DND-41 (cell line): ENCODE data around the gene KIFC3.

Experiments used
- ATAC-seq: fragments of 200-7000 bp; cut with Tn5 transposase; 3 replicates; pipeline ENCODE4 v1.9.1; 2021; ENCODE audit warnings: low read depth; ENCODE audit not compliant: insufficient read depth
- DNase-seq: peaks from one replicate; pipeline ENCODE4 v3.0.0-alpha.2; 2020
- H2AFZ ChIP-seq: 2 replicates; pipeline ENCODE4 v1.6.0; 2012; ENCODE audit warnings: low read depth, low read length
- H3K27ac ChIP-seq: 2 replicates; pipeline ENCODE4 v1.5.1; 2012; ENCODE audit warnings: low read length, inconsistent platforms
- H3K27me3 ChIP-seq: fragments of 200-600 bp; sonication (generic); 2 replicates; pipeline ENCODE4 v1.6.0; 2012; ENCODE audit warnings: low read length, mild to moderate bottlenecking, inconsistent platforms; ENCODE audit not compliant: insufficient read depth, poor library complexity
- H3K36me3 ChIP-seq: 2 replicates; pipeline ENCODE4 v1.5.1; 2012; ENCODE audit warnings: low read length, inconsistent platforms; ENCODE audit not compliant: insufficient read depth
- H3K4me1 ChIP-seq: 2 replicates; pipeline ENCODE4 v1.5.1; 2012; ENCODE audit warnings: mild to moderate bottlenecking, low read length; ENCODE audit not compliant: insufficient read depth
- H3K4me2 ChIP-seq: 2 replicates; pipeline ENCODE4 v1.6.0; 2012; ENCODE audit warnings: mild to moderate bottlenecking, moderate library complexity, low read length, inconsistent platforms; ENCODE audit not compliant: insufficient read depth
- H3K4me3 ChIP-seq, 2 experiments: fragments of 200-600 bp in 1 of 2; shearing (Covaris generic) in 1 of 2; 2 replicates each; pipeline ENCODE4 v1.5.1; 2012 to 2016; ENCODE audit warnings: inconsistent platforms in 2 of 2, low read length in 2 of 2, mild to moderate bottlenecking in 2 of 2, low read depth in 1 of 2, moderate library complexity in 1 of 2
- H3K79me2 ChIP-seq: 2 replicates; pipeline ENCODE4 v1.6.0; 2012; ENCODE audit warnings: low read length, inconsistent platforms; ENCODE audit not compliant: insufficient read depth
- H3K9ac ChIP-seq: 2 replicates; pipeline ENCODE4 v1.6.0; 2012; ENCODE audit warnings: low read depth, mild to moderate bottlenecking, inconsistent platforms, low read length, moderate library complexity
- H3K9me3 ChIP-seq: 2 replicates; pipeline ENCODE4 v1.5.1; 2012; ENCODE audit warnings: low read length, moderate library complexity, mild to moderate bottlenecking, inconsistent platforms; ENCODE audit not compliant: insufficient read depth, severe bottlenecking
- H4K20me1 ChIP-seq: 2 replicates; pipeline ENCODE4 v1.6.0; 2012; ENCODE audit warnings: low read length; ENCODE audit not compliant: insufficient read depth
- EZH2 ChIP-seq: IDR thresholded peaks from 3 replicates; pipeline ENCODE4 v1.6.1; 2012; ENCODE audit warnings: borderline replicate concordance, low read depth, mild to moderate bottlenecking, moderate library complexity, low read length, inconsistent platforms; ENCODE audit not compliant: severe bottlenecking
- TF ChIP-seq, protein P1 (sequence below): IDR thresholded peaks from 2 replicates; pipeline ENCODE4 v1.5.1; 2012; ENCODE audit warnings: borderline replicate concordance, low read length, moderate library complexity, mild to moderate bottlenecking; ENCODE audit not compliant: poor library complexity, severe bottlenecking; ENCODE audit errors: extremely low read depth

Gene KIFC3

DNA sequence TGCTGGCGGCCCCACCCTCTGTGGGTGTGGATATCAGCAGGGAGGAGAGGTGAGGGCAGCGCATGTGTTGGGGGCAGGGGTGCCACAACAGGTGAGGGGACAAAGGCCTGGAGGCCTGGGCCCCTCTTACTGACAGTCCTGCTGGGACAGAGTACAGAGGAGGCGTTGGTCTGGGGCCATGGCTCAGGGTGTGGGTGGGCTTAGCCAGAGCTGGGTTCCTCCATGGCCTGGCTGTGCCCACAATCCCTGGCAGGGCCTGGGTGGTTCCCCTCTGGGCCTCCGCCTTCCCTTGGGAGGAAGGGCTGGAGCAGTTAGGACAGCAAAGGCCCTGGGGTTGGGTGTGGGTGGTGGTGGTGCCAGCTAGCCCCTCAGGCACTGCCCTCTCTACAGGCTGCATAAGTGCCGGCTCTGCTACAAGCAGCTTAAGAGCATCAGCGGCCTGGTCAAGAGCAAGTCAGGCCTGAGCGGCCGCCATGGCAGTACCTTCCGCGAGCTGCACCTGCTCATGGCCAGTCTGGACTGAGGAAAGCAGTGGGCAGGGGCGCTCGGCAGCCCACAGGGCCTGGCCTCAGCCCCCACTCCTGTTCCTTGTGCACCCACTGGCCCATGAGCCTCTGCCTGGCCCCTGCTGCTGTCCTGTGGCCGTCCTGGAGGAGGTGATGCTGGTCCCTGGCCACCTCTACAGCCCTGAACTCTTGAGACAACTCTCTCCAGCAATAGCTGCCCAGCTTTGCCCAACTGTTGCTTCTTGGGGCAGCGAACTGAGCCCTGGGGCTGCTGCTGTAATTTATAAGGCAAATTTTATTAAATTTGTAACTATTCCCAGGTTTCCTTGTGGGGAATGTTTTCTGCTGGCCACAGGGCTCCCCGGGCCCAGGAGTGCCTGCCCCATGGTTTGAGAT, 45.6 kb downstream of the KIFC3 start:
- no peak overlapping the region for H3K9ac ChIP-seq
- no peak overlapping the region for H3K4me2 ChIP-seq
- H3K9me3 ChIP-seq, result no peaks in the 10 kb centered on the region
- H4K20me1 ChIP-seq, result peaks cover 10% of the 10 kb centered on the region; the same call in 1 of the 2 replicates
- no peaks in the 10 kb centered on the region for H3K27me3 ChIP-seq
- H3K79me2 ChIP-seq, result no peaks in the 10 kb centered on the region
- H3K4me1 ChIP-seq, result no peaks in the 10 kb centered on the region
- H3K36me3 ChIP-seq, result peaks cover 59% of the 10 kb centered on the region
- H3K27ac ChIP-seq, result no peak overlapping the region
- TF ChIP-seq EZH2, result no peak
- TF ChIP-seq, protein P1, sequence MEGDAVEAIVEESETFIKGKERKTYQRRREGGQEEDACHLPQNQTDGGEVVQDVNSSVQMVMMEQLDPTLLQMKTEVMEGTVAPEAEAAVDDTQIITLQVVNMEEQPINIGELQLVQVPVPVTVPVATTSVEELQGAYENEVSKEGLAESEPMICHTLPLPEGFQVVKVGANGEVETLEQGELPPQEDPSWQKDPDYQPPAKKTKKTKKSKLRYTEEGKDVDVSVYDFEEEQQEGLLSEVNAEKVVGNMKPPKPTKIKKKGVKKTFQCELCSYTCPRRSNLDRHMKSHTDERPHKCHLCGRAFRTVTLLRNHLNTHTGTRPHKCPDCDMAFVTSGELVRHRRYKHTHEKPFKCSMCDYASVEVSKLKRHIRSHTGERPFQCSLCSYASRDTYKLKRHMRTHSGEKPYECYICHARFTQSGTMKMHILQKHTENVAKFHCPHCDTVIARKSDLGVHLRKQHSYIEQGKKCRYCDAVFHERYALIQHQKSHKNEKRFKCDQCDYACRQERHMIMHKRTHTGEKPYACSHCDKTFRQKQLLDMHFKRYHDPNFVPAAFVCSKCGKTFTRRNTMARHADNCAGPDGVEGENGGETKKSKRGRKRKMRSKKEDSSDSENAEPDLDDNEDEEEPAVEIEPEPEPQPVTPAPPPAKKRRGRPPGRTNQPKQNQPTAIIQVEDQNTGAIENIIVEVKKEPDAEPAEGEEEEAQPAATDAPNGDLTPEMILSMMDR, result no peak
- ATAC-seq (peak; percentile 5; the same call in 1 of the 3 replicates), DNase-seq (no peak)
- no peak overlapping the region for H2AFZ ChIP-seq
- no peak overlapping the region for H3K4me3 ChIP-seq

GRCh38 chr16:57755726-57756423, 46.4 kb downstream of the KIFC3 start:
- no peaks in the 10 kb centered on the region for H3K27me3 ChIP-seq
- H4K20me1 ChIP-seq, result peaks cover 10% of the 10 kb centered on the region; the same call in 1 of the 2 replicates
- no peak for DNase-seq
- H3K9ac ChIP-seq, result no peak overlapping the region
- no peak overlapping the region for H3K27ac ChIP-seq
- H3K36me3 ChIP-seq, result peaks cover 67% of the 10 kb centered on the region
- TF ChIP-seq, protein P1, result peak; percentile 7
- no peak for TF ChIP-seq EZH2
- no peak overlapping the region for H3K4me3 ChIP-seq
- no peaks in the 10 kb centered on the region for H3K79me2 ChIP-seq
- no peaks in the 10 kb centered on the region for H3K4me1 ChIP-seq
- H2AFZ ChIP-seq, result no peak overlapping the region
- no peak for ATAC-seq
- no peak overlapping the region for H3K4me2 ChIP-seq
- H3K9me3 ChIP-seq, result no peaks in the 10 kb centered on the region

GRCh38 chr16:57755061-57755684, 47.1 kb downstream of the KIFC3 start:
- no peak for DNase-seq
- Histone ChIP-seq H3K36me3 (peaks cover 71% of the 10 kb centered on the region), H3K27me3 (no peaks in the 10 kb centered on the region), H3K4me3 (no peak overlapping the region), H3K79me2 (no peaks in the 10 kb centered on the region), H2AFZ (no peak overlapping the region), H3K9me3 (no peaks in the 10 kb centered on the region), H3K4me2 (no peak overlapping the region), H3K4me1 (no peaks in the 10 kb centered on the region), H4K20me1 (peaks cover 10% of the 10 kb centered on the region; the same call in 1 of the 2 replicates), H3K9ac (no peak overlapping the region), H3K27ac (no peak overlapping the region)
- TF ChIP-seq, protein P1, result peak; percentile 15
- TF ChIP-seq EZH2, result no peak
- ATAC-seq, result no peak
